Measurements from ENCODE around the gene TMC6. TPM values are rescaled to one million over a fixed set of nuclear protein-coding genes. Genes with fewer than 3 reads are reported as not detected.

TMC6 gene
- total RNA-seq, 1 experiment from 2014 or later: 97.7 TPM

GRCh38 chr17:78163881-78164747 lies 35.6 kb upstream of the TMC6 start:
- H4K20me1 ChIP-seq (ENCODE audit: insufficient read depth): no peaks in the 10 kb centered on the region
- H3K79me2 ChIP-seq (ENCODE audit: low read depth): no peaks in the 10 kb centered on the region
- no peaks in the 10 kb centered on the region for H3K36me3 ChIP-seq (ENCODE audit: low read depth)
- H3K9me2 ChIP-seq (ENCODE audit: insufficient read depth): no peaks in the 10 kb centered on the region
- TF ChIP-seq EZH2 (IDR thresholded peaks at IDR 0.05; ENCODE audit: low read depth): no peak
- TF ChIP-seq, protein P1, sequence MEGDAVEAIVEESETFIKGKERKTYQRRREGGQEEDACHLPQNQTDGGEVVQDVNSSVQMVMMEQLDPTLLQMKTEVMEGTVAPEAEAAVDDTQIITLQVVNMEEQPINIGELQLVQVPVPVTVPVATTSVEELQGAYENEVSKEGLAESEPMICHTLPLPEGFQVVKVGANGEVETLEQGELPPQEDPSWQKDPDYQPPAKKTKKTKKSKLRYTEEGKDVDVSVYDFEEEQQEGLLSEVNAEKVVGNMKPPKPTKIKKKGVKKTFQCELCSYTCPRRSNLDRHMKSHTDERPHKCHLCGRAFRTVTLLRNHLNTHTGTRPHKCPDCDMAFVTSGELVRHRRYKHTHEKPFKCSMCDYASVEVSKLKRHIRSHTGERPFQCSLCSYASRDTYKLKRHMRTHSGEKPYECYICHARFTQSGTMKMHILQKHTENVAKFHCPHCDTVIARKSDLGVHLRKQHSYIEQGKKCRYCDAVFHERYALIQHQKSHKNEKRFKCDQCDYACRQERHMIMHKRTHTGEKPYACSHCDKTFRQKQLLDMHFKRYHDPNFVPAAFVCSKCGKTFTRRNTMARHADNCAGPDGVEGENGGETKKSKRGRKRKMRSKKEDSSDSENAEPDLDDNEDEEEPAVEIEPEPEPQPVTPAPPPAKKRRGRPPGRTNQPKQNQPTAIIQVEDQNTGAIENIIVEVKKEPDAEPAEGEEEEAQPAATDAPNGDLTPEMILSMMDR (conservative IDR thresholded peaks at IDR 0.05): no peak
- H3K4me2 ChIP-seq: no peak overlapping the region
- ChIA-PET CTCF (no interaction called here), POLR2A (ENCODE audit: unreplicated experiment) (no interaction called here)
- DNase-seq: no peak
- BruUV-seq (replicated peaks): no TSS peak
- no peak overlapping the region for H3K27ac ChIP-seq
- H3K27me3 ChIP-seq (ENCODE audit: insufficient read depth, low read depth): no peaks in the 10 kb centered on the region
- H2AFZ ChIP-seq: no peak overlapping the region
- no peak overlapping the region for H3K4me3 ChIP-seq
- no peaks in the 10 kb centered on the region for H3K4me1 ChIP-seq (replicated peaks; ENCODE audit: insufficient read depth)
- H3F3A ChIP-seq (ENCODE audit: insufficient read depth, low read depth): no peaks in the 10 kb centered on the region
- no peaks in the 10 kb centered on the region for H3K9me3 ChIP-seq (ENCODE audit: insufficient read depth, low read depth)
- intact Hi-C loops (cut with micrococcal nuclease; ENCODE audit: unreplicated experiment): no loop called here

- no TSS peak for BruUV-seq (replicated peaks)
- ChIA-PET CTCF (no interaction called here), POLR2A (ENCODE audit: unreplicated experiment) (interaction anchor here (0.6 kb wide), 1 partner anchor 67 kb away, joined by 3 read pairs; no protein-coding TSS in a partner anchor)
- Histone ChIP-seq H3K4me3 (no peak overlapping the region), H3K36me3 (ENCODE audit: low read depth) (no peaks in the 10 kb centered on the region), H3K27me3 (ENCODE audit: insufficient read depth, low read depth) (no peaks in the 10 kb centered on the region), H3K4me1 (replicated peaks; ENCODE audit: insufficient read depth) (no peaks in the 10 kb centered on the region), H2AFZ (no peak overlapping the region), H3K9me2 (ENCODE audit: insufficient read depth) (no peaks in the 10 kb centered on the region), H3F3A (ENCODE audit: insufficient read depth, low read depth) (no peaks in the 10 kb centered on the region), H3K27ac (no peak overlapping the region), H3K4me2 (no peak overlapping the region), H3K9me3 (ENCODE audit: insufficient read depth, low read depth) (no peaks in the 10 kb centered on the region), H4K20me1 (ENCODE audit: insufficient read depth) (no peaks in the 10 kb centered on the region), H3K79me2 (ENCODE audit: low read depth) (no peaks in the 10 kb centered on the region)
- intact Hi-C loops (cut with micrococcal nuclease; ENCODE audit: unreplicated experiment): no loop called here
- DNase-seq: no peak
- TF ChIP-seq, protein P1 (conservative IDR thresholded peaks at IDR 0.05): no peak
- no peak for TF ChIP-seq EZH2 (IDR thresholded peaks at IDR 0.05; ENCODE audit: low read depth)
Observed at GRCh38 chr17:78159575-78160158, 31.1 kb upstream of the TMC6 start.

DNA sequence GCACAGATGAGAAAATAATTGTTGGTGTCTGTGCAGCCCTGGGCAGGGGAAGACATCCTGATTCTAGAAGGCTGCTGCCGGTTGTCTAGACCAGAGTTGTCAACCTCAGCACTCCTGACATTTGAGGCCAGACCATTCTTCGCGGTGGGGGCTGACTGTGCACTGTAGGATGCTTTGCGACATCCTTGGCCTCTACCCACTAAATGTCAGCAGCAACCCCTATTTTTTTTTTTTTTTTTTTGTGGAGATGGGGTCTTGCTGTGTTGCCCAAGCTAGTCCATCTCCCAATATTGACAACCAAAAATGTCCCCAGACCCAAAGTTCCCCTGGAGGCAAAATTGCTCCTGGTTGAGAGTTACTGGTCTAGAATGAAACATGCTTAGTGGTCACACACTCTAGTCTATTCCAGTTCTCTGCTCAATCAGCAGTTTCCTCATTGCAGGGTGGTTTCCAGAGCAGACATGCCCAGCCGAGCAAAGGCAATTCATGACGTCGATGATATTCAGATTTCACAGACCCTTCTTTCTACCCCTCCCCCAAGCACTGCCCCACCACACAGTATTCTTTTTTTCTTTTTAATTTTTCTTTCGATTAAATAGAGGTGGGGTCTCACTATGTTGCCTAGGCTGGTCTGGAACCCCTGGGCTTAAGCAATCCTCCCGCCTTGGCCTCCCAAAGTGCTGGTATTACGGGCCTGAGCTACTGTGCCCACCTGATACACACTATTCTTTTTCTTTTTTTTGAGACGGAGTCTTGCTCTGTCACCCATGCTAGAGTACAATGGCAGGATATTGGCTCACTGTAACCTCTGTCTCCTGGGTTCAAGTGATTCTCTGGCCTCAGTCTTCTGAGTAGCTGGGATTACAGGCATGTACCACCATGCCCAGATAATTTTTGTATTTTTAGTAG lies 26.6 kb upstream of the TMC6 start:
- intact Hi-C loops (cut with micrococcal nuclease; ENCODE audit: unreplicated experiment): no loop called here
- Histone ChIP-seq H3K9me3 (ENCODE audit: insufficient read depth, low read depth) (no peaks in the 10 kb centered on the region), H3K79me2 (ENCODE audit: low read depth) (no peaks in the 10 kb centered on the region), H3K4me2 (no peak overlapping the region), H3K36me3 (ENCODE audit: low read depth) (no peaks in the 10 kb centered on the region), H3K4me3 (no peak overlapping the region), H3K9me2 (ENCODE audit: insufficient read depth) (no peaks in the 10 kb centered on the region), H3K27ac (no peak overlapping the region), H3K27me3 (ENCODE audit: insufficient read depth, low read depth) (no peaks in the 10 kb centered on the region), H3K4me1 (replicated peaks; ENCODE audit: insufficient read depth) (no peaks in the 10 kb centered on the region), H2AFZ (no peak overlapping the region), H4K20me1 (ENCODE audit: insufficient read depth) (no peaks in the 10 kb centered on the region), H3F3A (ENCODE audit: insufficient read depth, low read depth) (no peaks in the 10 kb centered on the region; the same call in 1 of the 2 replicates)
- no peak for TF ChIP-seq EZH2 (IDR thresholded peaks at IDR 0.05; ENCODE audit: low read depth)
- TF ChIP-seq, protein P1 (conservative IDR thresholded peaks at IDR 0.05): no peak
- ChIA-PET CTCF (no interaction called here), POLR2A (ENCODE audit: unreplicated experiment) (no interaction called here)
- no TSS peak for BruUV-seq (replicated peaks)
- no peak for DNase-seq
